ENCODE data around the gene AMHR2.

The AMHR2 gene

DNA sequence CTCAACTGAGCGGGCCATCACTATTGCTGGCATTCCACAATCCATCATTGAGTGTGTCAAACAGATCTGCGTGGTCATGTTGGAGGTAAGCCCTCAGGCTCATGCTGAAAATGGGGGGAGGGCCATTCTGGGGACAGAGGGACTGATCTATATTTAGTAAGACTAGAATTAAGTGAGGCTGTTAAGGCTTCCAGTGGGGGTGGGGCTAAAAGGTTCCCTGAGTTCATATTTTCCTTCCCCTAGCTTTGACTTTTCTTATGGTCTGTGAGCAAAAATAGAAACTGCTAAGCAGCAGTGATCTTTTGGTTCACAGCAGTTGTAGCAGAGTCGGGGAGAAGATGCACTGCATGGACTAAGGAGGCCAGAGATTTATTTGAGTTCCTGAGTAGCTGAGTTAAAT is 37.4 kb downstream of the AMHR2 start:
- Histone ChIP-seq H3K9me3 (ENCODE audit: control insufficient read depth, low read depth, low read length) (no peaks in the 10 kb centered on the region), H3K4me1 (ENCODE audit: control insufficient read depth, low read depth, low read length) (peaks cover 5% of the 10 kb centered on the region), H3K9ac (ENCODE audit: low read length) (no peak overlapping the region), H3K4me3 (ENCODE audit: low read length) (no peak overlapping the region), H3K36me3 (ENCODE audit: control insufficient read depth, low read depth, low read length) (peaks cover 100% of the 10 kb centered on the region), H3K27ac (ENCODE audit: low read length) (no peak overlapping the region), H3K27me3 (ENCODE audit: control insufficient read depth, insufficient read depth, low read length) (no peaks in the 10 kb centered on the region)

DNA sequence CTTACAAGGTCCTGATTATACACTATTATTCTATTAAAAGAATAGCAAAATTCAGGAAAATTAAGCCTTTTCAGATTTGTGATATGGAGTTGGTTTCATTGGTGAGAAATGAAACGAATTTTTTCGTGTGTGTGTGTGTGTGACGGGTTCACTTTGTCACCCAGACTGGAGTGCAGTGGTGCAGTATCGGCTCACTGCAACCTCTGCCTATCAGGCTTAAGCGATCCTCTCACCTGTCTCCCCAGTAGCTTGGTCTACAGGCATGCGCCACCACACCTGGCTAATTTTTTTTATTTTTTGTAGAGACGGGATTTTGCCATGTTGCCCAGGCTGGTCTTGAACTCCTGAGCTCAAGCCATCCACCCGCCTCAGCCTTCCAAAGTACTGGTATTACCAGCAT is 37.9 kb downstream of the AMHR2 start:
- Histone ChIP-seq H3K36me3 (ENCODE audit: control insufficient read depth, low read depth, low read length) (peaks cover 100% of the 10 kb centered on the region), H3K9me3 (ENCODE audit: control insufficient read depth, low read depth, low read length) (no peaks in the 10 kb centered on the region), H3K4me1 (ENCODE audit: control insufficient read depth, low read depth, low read length) (peaks cover 5% of the 10 kb centered on the region), H3K9ac (ENCODE audit: low read length) (no peak overlapping the region), H3K4me3 (ENCODE audit: low read length) (no peak overlapping the region), H3K27ac (ENCODE audit: low read length) (no peak overlapping the region), H3K27me3 (ENCODE audit: control insufficient read depth, insufficient read depth, low read length) (no peaks in the 10 kb centered on the region)

DNA sequence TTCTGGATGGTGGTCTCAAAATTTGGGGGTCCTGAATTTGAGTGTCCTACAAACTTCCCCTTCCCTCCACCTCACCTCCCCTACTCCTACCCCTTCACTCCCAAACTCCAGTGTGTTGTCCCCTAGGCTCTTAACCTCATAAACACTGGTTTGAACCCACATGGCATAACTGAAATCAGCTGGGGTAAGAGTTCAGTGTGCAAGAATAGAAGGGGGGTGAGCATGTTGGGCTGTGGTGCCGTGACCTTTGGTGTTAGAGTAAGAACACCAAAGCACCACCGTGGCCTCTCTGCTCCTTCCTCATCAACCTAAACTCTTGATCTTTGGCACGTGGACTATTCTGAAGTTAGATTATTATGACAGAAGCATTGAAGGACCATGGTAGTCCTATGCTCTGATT is 39.3 kb downstream of the AMHR2 start:
- no peak overlapping the region for H3K4me3 ChIP-seq (ENCODE audit: low read length)
- peaks cover 5% of the 10 kb centered on the region for H3K4me1 ChIP-seq (ENCODE audit: control insufficient read depth, low read depth, low read length)
- peaks cover 100% of the 10 kb centered on the region for H3K36me3 ChIP-seq (ENCODE audit: control insufficient read depth, low read depth, low read length)
- no peak overlapping the region for H3K27ac ChIP-seq (ENCODE audit: low read length)
- no peaks in the 10 kb centered on the region for H3K27me3 ChIP-seq (ENCODE audit: control insufficient read depth, insufficient read depth, low read length)
- no peak overlapping the region for H3K9ac ChIP-seq (ENCODE audit: low read length)
- H3K9me3 ChIP-seq (ENCODE audit: control insufficient read depth, low read depth, low read length), result no peaks in the 10 kb centered on the region

DNA sequence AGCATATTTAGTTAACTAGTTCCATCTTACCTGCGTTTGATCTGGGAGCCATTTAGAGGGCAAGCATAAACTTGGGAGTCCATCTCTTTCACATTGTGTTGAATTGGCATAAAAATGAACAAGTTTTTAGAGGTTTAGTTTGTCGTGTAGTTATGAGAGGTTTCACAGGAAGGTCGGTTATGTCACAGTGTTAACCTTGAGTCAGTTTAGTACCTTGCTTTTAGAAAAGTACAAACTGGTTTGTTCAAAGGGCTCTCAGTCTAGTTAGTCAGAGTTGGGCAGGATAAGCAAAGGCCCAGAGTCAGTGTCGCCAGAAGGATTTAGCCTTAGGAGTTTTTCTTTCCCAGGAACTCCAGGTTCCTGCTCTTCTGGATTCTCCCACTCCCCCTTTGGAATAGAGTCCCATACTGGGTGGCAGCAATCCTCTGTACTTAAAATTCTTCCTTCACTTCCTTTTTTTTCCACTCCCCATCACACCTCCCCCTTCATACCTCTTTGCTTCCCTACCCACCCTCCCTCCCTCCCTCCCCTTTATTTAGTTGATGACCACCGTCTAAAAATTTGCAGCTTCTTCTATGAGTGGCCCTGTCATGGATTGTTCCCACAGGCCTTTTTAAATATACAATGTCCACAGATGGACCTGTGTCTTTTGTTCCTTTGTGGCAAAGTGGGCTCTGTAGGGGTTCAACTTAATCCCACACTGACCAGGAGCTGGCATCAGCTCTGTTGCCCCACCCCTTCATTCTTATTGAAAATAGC is 40.3 kb downstream of the AMHR2 start:
- Histone ChIP-seq H3K27me3 (ENCODE audit: control insufficient read depth, insufficient read depth, low read length) (no peaks in the 10 kb centered on the region), H3K9ac (ENCODE audit: low read length) (no peak overlapping the region), H3K4me3 (ENCODE audit: low read length) (no peak overlapping the region), H3K9me3 (ENCODE audit: control insufficient read depth, low read depth, low read length) (no peaks in the 10 kb centered on the region), H3K27ac (ENCODE audit: low read length) (no peak overlapping the region), H3K4me1 (ENCODE audit: control insufficient read depth, low read depth, low read length) (peaks cover 5% of the 10 kb centered on the region), H3K36me3 (ENCODE audit: control insufficient read depth, low read depth, low read length) (peaks cover 100% of the 10 kb centered on the region)

DNA sequence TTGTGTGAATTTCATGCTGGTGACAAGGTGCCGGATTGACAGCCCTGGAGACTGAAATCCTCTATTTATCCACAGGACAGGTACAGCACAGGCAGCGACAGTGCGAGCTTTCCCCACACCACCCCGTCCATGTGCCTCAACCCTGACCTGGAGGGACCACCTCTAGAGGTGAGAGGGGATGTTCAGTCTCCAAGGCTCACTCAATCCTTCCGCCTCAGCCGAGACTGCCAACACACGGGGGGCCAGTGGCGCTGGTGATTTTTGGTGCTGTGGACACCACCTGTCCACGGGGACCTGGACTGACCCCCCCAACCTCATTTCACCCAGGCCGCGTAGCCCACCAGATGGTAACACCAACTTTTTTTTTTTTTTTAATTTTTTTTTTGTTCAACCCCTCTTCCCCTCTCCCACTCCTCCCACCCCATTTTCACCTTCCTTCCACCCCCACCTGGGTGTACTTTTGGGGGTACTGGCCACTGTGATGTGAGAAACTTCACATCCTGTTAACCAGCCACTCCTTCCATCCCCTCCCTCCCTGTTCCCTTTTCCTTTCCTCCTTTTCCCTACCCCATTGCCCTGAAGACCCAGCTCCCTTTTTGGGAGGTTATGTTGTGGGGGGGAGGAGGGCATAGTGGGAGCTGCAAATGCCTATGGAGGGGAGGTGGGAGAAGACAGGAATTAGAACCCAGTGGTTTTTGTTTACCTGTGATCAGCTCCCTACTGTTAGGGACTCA is 41.2 kb downstream of the AMHR2 start:
- no peak overlapping the region for H3K27ac ChIP-seq (ENCODE audit: low read length)
- H3K9ac ChIP-seq (ENCODE audit: low read length), result no peak overlapping the region
- H3K9me3 ChIP-seq (ENCODE audit: control insufficient read depth, low read depth, low read length), result no peaks in the 10 kb centered on the region
- no peak overlapping the region for H3K4me3 ChIP-seq (ENCODE audit: low read length)
- peaks cover 5% of the 10 kb centered on the region for H3K4me1 ChIP-seq (ENCODE audit: control insufficient read depth, low read depth, low read length)
- peaks cover 100% of the 10 kb centered on the region for H3K36me3 ChIP-seq (ENCODE audit: control insufficient read depth, low read depth, low read length)
- H3K27me3 ChIP-seq (ENCODE audit: control insufficient read depth, insufficient read depth, low read length), result no peaks in the 10 kb centered on the region

DNA sequence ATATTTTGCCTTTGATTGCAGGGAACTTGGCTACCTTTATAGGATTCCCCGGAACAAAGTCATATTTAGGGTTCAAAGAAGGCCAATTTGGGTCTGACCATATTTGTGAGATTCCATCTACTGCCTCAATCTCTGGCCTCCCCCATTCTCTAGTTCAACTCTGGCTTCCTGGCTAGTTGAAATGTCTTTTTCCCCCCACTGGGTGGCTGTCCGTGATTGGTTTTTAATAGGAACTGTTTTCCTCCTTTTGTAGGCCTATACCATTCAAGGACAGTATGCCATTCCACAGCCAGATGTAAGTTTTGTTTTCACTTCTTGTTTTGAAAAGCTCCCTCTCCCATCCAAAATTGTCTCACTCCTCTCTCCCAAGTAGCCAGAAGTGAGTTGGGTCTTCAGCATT is 42.0 kb downstream of the AMHR2 start:
- Histone ChIP-seq H3K9ac (ENCODE audit: low read length) (no peak overlapping the region), H3K4me1 (ENCODE audit: control insufficient read depth, low read depth, low read length) (peaks cover 5% of the 10 kb centered on the region), H3K27me3 (ENCODE audit: control insufficient read depth, insufficient read depth, low read length) (no peaks in the 10 kb centered on the region), H3K36me3 (ENCODE audit: control insufficient read depth, low read depth, low read length) (peaks cover 100% of the 10 kb centered on the region), H3K4me3 (ENCODE audit: low read length) (no peak overlapping the region), H3K27ac (ENCODE audit: low read length) (no peak overlapping the region), H3K9me3 (ENCODE audit: control insufficient read depth, low read depth, low read length) (no peaks in the 10 kb centered on the region)

DNA sequence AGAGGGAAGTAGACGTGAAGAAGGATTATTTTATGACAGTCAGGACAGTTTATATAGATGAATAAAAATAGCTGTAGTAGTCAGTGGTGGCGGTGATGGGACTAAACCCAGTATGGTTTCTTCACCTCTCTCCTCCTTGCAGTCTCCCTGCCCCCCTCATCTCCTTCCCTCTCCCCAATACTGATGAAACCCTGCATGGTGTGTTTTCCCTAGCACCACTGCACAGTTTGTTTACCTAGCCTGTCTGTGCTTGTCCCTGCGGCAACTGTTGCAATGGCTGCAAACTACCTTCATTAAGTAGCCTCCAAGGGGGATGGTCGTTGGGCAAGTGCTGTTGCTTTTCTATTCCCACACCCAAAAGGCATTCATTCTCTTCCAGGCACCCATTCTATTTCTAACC is 43.0 kb downstream of the AMHR2 start:
- H3K36me3 ChIP-seq (ENCODE audit: control insufficient read depth, low read depth, low read length), result peaks cover 99% of the 10 kb centered on the region
- peaks cover 5% of the 10 kb centered on the region for H3K4me1 ChIP-seq (ENCODE audit: control insufficient read depth, low read depth, low read length)
- no peaks in the 10 kb centered on the region for H3K27me3 ChIP-seq (ENCODE audit: control insufficient read depth, insufficient read depth, low read length)
- H3K4me3 ChIP-seq (ENCODE audit: low read length), result no peak overlapping the region
- H3K27ac ChIP-seq (ENCODE audit: low read length), result no peak overlapping the region
- no peak overlapping the region for H3K9ac ChIP-seq (ENCODE audit: low read length)
- no peaks in the 10 kb centered on the region for H3K9me3 ChIP-seq (ENCODE audit: control insufficient read depth, low read depth, low read length)

DNA sequence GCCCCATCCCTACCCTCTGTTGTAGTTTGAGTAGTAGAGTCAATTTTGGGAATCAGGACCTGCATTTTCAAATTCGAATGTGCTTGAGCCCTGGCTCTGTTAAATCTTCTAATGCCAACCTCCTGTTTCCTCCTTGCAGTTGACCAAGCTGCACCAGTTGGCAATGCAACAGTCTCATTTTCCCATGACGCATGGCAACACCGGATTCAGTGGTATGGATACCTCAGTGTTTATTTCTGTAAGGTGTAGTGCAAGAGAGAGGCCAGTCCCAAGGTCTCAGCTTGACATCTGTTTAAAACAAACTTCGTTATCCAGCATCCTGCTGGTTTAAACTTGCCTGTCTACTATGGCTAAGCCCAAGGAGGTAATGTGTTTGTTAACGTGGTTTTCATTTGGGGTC is 43.4 kb downstream of the AMHR2 start:
- Histone ChIP-seq H3K36me3 (ENCODE audit: control insufficient read depth, low read depth, low read length) (peaks cover 99% of the 10 kb centered on the region), H3K27ac (ENCODE audit: low read length) (no peak overlapping the region), H3K9me3 (ENCODE audit: control insufficient read depth, low read depth, low read length) (no peaks in the 10 kb centered on the region), H3K9ac (ENCODE audit: low read length) (no peak overlapping the region), H3K4me3 (ENCODE audit: low read length) (no peak overlapping the region), H3K27me3 (ENCODE audit: control insufficient read depth, insufficient read depth, low read length) (no peaks in the 10 kb centered on the region), H3K4me1 (ENCODE audit: control insufficient read depth, low read depth, low read length) (peaks cover 5% of the 10 kb centered on the region)

DNA sequence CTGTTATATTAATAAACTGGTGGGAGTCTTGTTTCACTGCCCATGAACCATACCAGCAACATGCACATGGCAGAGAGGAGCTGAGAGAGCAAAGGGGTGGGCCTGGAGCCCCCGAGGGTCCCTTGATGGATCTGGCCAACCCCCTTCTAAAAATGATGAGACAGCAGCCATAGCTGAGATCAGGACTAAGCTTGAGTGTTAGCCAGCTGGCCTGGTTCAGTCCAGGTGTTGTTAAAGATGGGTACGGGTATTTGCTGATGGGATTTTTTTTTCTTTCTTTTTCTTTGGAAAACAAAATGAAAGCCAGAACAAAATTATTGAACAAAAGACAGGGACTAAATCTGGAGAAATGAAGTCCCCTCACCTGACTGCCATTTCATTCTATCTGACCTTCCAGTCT is 44.2 kb downstream of the AMHR2 start:
- H3K9me3 ChIP-seq (ENCODE audit: control insufficient read depth, low read depth, low read length), result no peaks in the 10 kb centered on the region
- H3K27me3 ChIP-seq (ENCODE audit: control insufficient read depth, insufficient read depth, low read length), result no peaks in the 10 kb centered on the region
- no peak overlapping the region for H3K9ac ChIP-seq (ENCODE audit: low read length)
- no peak overlapping the region for H3K4me3 ChIP-seq (ENCODE audit: low read length)
- no peak overlapping the region for H3K27ac ChIP-seq (ENCODE audit: low read length)
- peaks cover 5% of the 10 kb centered on the region for H3K4me1 ChIP-seq (ENCODE audit: control insufficient read depth, low read depth, low read length)
- H3K36me3 ChIP-seq (ENCODE audit: control insufficient read depth, low read depth, low read length), result peaks cover 99% of the 10 kb centered on the region

DNA sequence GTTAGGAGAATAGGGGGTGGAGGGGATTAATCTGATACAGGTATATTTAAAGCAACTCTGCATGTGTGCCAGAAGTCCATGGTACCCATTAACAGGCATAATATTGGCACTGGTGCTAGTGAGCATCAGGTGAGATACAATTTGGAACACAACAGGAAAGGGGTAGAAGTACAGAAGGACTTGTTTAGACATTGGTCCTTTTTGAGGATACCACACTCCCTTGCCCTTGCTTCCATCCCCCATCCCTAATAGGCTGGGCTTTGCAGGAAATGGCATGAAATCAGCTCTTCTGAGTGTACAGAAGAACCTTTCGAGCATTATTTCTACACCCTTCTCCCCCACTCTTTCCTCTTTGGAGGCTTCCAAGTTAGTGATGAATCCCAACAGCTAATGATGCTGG is 44.6 kb downstream of the AMHR2 start:
- H3K27ac ChIP-seq (ENCODE audit: low read length), result no peak overlapping the region

DNA sequence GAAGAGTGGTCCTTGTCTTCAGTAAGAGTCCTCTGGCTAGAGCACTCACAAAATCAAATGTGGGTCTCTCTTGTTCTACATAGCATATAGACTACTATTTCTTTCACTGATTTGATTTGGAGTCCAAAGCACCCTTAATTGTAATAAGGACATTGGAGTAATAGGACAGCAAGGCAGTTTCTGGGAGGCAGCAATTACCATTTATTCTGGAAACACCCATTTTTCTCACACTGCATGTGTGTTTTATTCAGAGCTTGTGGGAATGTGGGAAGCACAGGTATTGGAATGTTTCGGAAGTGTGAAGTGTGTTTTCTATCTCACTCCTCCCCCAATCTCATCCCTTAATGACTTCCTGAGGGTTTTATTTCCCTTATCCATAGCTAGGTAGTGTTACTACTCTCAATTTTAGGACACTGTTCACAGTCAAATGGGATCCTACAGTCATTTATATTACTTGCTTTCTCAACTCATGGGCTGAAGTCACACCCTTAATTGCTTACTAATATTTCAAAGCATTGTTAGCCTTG is 48.5 kb downstream of the AMHR2 start:
- H3K36me3 ChIP-seq (ENCODE audit: control insufficient read depth, low read depth, low read length), result peaks cover 99% of the 10 kb centered on the region
- H3K9ac ChIP-seq (ENCODE audit: low read length), result no peak overlapping the region
- H3K4me3 ChIP-seq (ENCODE audit: low read length), result no peak overlapping the region
- no peaks in the 10 kb centered on the region for H3K4me1 ChIP-seq (ENCODE audit: control insufficient read depth, low read depth, low read length)
- no peaks in the 10 kb centered on the region for H3K27me3 ChIP-seq (ENCODE audit: control insufficient read depth, insufficient read depth, low read length)
- no peaks in the 10 kb centered on the region for H3K9me3 ChIP-seq (ENCODE audit: control insufficient read depth, low read depth, low read length)
- H3K27ac ChIP-seq (ENCODE audit: low read length), result no peak overlapping the region

More for the DNA sequence above, 44.6 kb downstream of the AMHR2 start:
- H3K4me1 ChIP-seq (ENCODE audit: control insufficient read depth, low read depth, low read length), result peaks cover 5% of the 10 kb centered on the region
- H3K9ac ChIP-seq (ENCODE audit: low read length), result no peak overlapping the region
- H3K27me3 ChIP-seq (ENCODE audit: control insufficient read depth, insufficient read depth, low read length), result no peaks in the 10 kb centered on the region
- peaks cover 99% of the 10 kb centered on the region for H3K36me3 ChIP-seq (ENCODE audit: control insufficient read depth, low read depth, low read length)
- H3K9me3 ChIP-seq (ENCODE audit: control insufficient read depth, low read depth, low read length), result no peaks in the 10 kb centered on the region
- no peak overlapping the region for H3K4me3 ChIP-seq (ENCODE audit: low read length)
